RCC 7860 (cell line): ENCODE results near the gene BMP8B.
"Not testable (repeated sequence)": the region's sequence is repeated elsewhere in the genome, so short reads cannot be mapped to it uniquely, and the experiment has no call there.

Experiments used
- DNase-seq: peaks from one replicate; pipeline ENCODE4 v3.0.0-alpha.2; 2015; ENCODE audit warnings: low spot score
- FAIRE-seq: peaks from 2 replicates; lab custom pipeline; 2012; peaks lifted over from hg19 to GRCh38; lab: Jason Lieb, UNC

Gene BMP8B

DNA sequence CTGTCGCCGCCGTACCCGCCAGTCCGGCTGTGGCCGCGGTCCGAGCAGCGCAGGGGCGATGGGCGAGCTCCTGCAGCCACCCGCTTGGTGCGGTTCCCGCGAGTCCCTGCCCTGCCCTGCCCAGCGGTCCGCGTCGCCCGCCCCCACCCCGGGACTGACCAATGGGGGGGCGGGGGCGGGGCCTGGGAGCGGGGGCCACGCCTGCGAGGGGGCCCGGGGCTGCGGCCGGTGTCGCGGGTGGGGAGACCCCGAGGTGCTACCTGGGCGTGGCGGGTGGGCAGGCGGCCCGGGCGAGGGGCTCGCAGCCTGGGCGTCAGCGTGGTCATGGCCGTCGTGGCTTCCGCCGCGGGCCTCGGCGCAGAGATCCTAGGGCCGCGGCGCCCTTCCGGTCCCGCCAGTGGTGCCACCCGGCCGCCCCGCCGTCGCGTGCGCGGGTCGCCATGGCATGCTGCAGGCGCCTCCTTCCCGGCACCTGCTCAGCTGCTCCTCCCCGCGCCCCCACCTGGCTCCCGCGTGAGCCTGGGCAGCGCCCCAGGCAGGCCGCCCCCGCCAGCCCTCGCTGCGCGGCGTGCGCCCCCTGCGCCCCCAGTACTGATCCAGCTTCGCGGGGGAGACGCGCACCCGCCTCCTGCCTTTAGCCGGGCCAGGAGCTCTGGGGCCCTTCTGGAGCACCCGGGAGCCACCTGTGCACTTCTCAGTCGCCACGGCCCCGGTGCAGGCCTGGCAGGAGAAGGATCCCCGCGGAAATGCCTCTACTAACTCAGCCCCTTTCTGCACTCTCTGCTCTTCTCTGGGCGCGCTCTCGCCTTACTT, at the start of gene BMP8B:
Gene BMP8B, minus strand, starts transcription at position 108 of the 813 bp plus-strand sequence. CDS start 380 bp downstream, outside the sequence.
- DNase-seq (peak; percentile 25), FAIRE-seq (no peak)

DNA sequence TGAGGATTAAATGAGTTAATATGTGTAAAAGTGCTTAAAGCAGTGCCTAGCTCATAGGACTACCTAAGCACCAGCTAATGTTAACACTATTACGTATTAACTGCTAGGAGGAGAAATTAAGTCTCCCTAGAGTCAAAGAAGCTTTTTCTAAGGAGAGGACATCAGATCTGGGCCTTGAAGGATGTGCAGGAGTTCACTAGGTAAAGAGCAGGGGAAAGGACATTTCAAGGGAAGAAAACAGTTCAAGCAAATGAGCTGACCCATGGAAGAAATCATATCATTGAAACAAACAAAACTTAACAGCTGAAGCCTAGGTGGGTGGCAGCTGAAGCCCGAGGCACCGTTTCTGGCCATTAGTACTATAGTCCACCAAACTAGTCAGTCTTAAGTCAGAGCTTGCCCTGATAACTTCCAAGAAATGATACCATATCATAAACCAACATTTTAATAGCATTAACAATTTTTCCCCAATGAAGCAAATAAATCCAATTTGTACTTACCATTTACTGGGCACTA, 48.0 kb upstream of the BMP8B start:
- no peak for DNase-seq
- FAIRE-seq: no peak

DNA sequence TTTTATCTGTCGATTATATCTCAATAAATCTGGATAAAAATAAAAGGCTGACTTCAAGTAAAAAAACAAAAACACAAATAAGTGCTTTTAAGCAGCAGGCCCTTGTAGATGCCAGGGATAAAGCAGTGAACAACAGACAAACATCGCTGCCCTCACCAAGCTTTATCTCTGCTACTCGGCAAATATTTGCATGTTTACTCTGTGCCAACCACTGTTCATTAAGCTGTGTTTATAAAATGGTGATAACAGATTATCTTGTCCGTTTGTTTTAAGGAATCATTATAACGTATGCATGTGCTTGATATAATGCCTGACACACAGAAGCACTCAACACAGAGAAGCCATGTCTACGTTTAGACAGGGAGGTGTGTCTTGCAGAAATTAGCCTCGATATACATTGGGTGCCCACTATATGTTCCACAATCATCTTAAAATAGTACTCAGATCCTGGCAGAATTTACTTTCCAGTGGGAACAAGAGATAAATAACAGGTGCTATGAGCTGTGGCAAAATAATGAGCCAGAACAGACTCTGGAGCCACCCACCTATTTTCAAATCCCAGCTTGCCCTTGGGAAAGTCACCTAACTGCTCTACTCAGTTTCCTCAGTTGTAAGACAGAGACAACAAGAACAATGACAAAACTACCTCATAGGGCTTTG, 47.4 kb upstream of the BMP8B start:
- DNase-seq (no peak), FAIRE-seq (no peak)

DNA sequence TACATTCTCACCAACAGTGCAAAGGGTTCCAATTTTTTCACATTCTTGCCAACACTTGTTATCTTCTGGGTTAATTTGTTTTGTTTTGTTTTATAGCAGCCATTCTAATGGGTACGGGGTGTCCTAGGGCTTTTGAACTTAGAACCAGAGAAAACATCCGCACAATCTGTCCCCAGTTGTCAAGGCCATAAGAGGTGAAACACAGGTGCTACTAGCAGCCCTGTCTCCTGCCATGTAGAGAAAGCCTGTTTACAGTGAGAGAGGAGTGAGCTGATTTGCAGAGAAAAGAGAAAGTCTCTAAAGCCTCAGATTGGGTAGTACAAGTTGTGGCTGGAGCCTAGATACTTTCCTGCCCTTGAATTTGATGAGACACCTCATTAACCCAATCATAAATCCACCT, 46.4 kb upstream of the BMP8B start:
- DNase-seq (no peak), FAIRE-seq (no peak)

DNA sequence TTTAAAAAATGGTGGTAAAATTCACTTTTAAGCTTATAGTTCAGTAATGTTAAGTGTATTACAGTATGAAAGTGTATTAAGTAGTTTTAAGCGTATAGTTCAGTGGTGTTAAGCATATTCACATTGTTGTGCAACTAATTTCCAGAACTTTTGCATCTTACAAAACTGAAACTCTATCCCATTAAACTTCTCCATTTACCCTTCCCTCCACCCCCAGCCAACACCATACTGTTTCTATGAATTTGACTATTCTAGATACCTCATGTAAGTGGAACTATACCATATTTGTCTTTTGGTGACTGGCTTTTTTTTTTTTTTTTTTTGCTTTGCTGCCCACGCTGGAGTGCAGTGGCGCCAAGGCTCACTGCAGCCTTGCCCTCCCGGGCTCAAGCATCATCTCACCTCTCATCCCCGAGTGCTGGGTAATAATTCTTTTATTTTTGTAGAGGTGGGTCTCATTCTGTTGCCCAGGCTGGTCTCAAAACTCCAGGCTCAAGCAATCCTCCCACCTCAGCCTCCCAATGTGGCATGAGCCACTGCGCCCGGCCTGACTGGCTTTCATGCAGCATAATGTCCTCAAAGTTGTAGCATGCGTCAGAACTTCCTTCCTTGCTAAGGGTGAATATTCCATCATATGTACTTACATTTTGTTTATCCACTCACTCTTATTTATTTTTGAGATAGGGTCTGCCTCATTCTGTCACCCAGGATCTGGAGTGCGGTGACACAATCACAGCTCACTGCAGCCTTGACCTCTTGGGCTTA, 45.1 kb upstream of the BMP8B start:
- DNase-seq: no peak
- no peak for FAIRE-seq

DNA sequence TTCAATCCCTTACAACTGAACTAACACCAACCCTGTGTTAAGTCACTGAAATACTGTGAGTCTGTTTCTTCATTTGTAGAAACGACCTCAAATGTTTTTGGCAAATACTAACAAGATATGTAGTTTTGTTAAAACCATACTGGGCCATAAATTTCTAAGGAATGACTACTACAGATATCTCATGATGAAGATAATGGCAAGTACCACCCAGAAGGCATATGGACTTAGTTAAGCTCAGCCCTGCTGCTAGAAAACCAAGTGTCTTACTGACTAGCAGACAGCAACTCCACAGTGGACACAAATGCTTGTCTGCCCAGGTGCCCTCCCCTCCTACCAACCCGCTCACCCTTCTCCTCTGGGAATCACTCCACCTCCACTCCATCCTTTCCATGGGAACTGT, 44.5 kb upstream of the BMP8B start:
- DNase-seq: no peak
- FAIRE-seq: no peak

DNA sequence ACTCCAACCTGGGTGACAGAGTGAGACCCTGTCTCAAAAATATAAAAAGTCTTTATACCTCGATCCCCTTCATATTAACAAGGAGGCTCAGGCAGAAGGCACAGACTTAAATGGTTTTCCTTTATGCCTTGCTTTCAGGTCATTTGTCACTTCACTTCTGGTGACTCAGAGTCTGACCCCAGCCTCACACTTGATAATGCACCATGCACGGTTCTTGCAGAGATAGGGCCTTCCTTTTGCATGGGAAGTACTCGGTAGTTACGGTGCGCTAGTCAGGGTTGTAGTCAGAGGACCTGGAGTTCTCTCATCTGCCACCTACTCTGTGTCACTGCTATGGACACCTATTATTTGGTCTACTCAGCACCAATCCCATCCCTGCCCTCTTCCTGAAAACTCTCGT, 43.6 kb upstream of the BMP8B start:
- no peak for DNase-seq
- FAIRE-seq: no peak

- no peak for DNase-seq
- FAIRE-seq: no peak
These were observed 41.3 kb upstream of the BMP8B start for GRCh38 chr1:39829791-39830533.

GRCh38 chr1:39828734-39829133, 40.1 kb upstream of the BMP8B start:
- FAIRE-seq (no peak), DNase-seq (no peak)

DNA sequence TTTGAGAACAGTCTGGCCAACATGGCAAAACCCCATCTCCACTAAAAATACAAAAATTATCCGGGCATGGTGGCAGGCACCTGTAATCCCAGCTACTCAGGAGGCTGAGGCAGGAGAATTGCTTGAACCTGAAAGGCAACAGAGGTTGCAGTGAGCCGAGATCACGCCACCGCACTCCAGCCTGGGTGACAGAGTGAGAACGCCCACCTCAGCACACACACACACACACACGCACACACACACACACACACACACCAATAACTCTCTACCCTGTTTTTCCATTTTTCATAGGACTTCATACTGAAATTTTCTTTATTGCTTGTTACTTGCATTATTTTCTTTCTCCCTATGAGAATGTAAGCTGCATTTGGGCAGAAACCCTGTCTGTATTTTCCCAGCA, 39.6 kb upstream of the BMP8B start:
- not testable (repeated sequence) for FAIRE-seq, DNase-seq

DNA sequence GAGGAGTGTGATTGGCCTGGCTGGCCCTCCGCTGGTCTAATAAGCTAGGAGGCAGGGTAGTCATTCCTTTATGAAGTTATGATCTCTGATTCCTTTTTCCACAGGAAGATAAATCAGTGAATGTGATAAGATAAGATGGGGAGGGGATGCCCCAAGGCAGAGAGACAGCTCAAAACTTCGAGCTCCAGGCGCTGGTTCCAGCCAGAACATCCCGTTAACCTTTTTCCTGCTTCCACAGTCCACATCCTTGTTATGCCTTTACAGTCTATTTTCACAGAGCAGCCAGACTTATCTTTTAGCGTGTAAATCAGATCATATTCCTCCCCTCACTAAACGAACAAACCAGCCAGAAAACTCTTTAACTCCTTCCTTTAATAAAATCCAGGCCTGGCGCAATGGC, 38.5 kb upstream of the BMP8B start:
- DNase-seq: no peak
- FAIRE-seq: no peak

DNA sequence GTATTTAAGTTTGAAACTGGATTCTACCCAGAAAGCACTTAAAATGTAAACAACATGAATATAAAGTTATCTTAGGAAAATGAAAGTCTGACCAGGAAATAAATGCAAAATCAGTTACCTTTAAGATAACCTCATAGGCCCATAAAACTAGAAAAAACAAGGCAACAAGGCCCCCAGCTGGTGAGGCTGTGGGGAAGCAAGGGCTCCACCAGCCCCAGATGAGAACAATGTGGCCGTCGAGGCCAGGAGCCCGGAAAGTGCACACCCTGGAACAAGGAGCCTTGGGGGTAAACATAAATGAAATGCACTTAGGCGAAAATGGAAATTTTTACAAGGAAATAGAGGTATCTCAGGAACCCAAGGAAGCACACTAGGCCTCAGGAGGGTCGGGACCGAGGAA, 37.9 kb upstream of the BMP8B start:
- DNase-seq (no peak), FAIRE-seq (no peak)

DNA sequence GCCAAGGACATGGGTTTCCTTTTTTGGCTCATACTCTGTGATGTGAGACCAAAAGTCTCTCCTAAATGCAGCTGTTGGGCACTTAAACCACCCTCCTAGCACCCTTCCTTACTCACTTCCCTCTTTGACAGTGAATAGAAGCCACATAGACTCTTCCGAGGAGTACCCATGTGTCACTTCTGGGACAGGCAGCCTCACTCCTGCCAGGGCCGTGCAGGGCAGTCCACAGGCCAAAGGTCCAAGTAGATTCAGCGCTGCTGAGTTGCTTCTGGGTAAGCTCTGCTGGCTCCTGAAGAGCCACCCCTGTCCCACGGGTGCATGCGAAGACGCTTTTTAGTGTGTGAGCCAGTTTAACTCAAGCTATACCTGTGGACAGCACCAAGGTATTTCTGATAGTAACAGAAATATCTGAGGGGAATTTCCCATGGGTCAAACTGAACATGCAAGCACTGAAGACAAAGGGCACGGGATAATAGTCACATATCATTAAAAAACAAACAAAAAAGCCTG, 36.8 kb upstream of the BMP8B start:
- DNase-seq (no peak), FAIRE-seq (no peak)

DNA sequence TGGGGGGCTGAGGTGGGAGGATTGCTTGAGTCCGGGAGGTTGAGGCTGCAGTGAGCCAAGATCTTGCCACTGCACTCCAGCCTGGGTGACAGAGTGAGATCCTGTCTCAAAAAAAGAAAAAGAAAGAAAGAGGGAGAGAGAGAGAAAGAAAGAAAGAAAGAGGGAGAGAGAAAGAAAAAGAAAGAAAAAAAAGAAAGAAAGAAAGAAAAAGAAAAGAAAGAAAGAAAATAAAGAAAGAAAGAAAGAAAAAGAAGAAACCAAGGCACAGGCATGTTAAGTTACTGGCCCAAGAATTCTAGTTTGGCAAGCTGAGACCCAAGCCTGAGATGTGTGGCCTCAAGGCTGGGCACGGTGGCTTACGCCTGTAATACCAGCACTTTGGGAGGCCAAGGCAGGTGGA, 34.8 kb upstream of the BMP8B start:
- not testable (repeated sequence) for DNase-seq, FAIRE-seq

- no peak for DNase-seq
- no peak for FAIRE-seq
These were observed 33.5 kb upstream of the BMP8B start for GRCh38 chr1:39822146-39822545.

DNA sequence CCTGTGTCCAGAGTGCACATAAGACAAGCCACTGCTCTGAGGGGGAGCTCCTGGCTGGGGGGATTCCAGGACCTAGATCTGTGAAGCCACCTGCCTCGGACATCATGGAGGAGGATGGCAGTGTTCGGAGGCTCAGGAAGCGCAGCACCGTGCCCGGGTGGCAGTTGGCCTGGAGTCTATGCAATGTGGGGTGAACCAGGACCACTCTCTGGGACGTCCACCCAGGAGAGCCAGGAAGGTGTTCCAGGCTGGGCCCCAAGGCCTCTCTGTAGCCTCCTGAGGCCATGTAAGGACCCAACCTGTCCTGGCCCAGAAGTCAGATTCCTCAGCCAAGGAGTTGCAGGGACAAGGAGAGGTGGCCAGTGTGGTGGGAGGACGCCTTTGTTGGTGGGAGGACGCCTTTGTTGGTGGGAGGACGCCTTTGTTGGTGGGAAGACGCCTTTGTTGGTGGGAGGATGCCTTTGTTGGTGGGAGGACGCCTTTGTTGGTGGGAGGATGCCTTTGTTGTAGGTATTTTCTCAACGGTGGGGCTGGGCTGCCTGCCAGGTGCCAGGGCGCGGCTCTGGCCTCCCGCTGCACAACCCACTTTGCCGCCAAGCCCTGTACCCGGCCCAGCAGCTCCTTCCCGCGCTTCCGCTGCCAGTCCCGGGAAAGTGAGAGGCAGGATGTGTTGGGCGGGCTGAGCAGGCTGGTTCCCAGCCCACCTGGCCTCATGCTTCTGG, 30.6 kb upstream of the BMP8B start:
- DNase-seq: no peak
- no peak for FAIRE-seq

- FAIRE-seq (no peak), DNase-seq (no peak)
These were observed 29.8 kb upstream of the BMP8B start for GRCh38 chr1:39818482-39818881.

DNA sequence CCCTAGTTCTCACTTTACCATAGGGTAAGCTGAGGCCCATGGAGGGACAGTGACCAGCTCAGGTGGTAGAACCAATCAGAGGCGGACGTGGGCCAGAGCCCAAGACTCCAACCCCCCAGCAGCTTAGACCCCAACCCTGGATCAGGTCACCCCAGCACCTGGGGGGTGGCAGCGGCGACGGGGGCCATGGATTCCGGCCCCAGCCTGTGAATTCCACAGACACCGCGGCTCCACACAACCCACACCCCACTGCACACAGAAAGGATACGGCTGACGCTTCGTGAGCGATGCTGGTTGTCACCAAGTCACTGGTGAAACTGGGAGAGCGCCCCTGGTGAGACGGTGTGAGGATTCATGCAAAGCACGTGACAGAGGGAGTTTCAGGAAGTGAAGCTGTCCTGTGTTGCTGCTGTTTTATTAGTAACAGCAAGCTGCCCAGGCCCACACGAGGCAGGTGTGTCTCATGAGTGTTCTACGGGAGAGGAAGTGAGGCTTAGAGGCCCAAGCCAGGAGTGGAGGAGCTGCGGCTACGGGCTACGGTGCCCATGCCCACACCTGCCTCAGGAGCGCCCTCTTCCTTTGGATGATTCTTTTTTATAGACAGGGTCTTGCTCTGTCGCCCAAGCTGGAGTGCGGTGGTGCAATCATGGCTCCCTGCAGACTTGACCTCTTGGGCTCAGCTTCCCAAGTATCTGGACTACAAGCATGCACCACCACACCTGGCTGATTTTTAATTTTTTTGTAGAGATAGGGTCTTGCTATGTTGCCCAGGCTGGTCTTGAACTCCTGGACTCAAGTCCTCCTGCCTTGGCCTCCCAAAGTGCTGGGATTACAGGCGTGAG, 28.6 kb upstream of the BMP8B start:
- peak; percentile 71 for DNase-seq
- not testable (repeated sequence) for FAIRE-seq
